HG02938 (cell line): ENCODE results near the gene CD14.
"Not testable (repeated sequence)": the region's sequence is repeated elsewhere in the genome, so short reads cannot be mapped to it uniquely, and the experiment has no call there.

Source experiments
- ATAC-seq: cut with Tn5 transposase; IDR thresholded peaks from one replicate; pipeline ENCODE4 v1.9.1; 2021; ENCODE audit warnings: mild to moderate bottlenecking, moderate library complexity; ENCODE audit not compliant: unreplicated experiment

Gene CD14

DNA sequence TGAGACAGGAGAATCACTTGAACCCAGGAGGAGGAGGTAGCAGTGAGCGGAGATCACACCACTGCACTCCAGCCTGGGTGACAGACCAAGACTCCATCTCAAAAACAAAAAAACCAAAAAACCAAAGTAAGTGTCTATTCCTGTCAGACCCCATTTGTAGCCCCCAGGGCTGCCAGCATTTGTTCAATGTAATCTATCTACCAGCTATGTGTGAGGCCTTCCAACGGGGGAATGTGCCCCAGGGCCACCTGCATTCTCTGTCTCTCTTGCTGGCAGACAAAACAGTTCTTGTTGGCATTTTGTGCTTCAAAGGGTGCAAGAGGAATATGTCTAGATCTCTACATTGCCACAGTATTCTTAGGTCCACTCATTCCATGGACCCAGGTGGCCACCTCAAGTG is 34.1 kb downstream of the CD14 start:
- no peak for ATAC-seq

DNA sequence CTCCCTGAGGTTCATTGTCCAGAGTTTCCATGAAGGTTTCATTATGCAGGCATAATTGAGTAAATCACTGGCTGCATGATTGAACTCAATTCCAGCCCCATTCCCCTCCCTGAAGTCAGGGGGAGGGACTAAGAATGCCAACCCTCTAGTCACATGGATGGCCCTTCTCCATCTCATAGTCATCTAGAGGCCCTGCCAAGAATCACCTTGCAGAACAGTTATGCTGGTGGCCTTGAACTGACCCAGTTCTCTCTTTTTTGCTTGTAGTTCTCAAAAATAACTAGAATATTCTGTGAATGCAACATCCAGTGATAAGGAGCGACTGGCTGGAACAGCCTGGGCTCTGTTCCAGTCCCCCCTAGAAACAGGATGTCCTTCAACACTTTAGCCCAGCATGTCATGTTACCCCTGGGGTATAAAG is 36.6 kb downstream of the CD14 start:
- ATAC-seq: no peak

DNA sequence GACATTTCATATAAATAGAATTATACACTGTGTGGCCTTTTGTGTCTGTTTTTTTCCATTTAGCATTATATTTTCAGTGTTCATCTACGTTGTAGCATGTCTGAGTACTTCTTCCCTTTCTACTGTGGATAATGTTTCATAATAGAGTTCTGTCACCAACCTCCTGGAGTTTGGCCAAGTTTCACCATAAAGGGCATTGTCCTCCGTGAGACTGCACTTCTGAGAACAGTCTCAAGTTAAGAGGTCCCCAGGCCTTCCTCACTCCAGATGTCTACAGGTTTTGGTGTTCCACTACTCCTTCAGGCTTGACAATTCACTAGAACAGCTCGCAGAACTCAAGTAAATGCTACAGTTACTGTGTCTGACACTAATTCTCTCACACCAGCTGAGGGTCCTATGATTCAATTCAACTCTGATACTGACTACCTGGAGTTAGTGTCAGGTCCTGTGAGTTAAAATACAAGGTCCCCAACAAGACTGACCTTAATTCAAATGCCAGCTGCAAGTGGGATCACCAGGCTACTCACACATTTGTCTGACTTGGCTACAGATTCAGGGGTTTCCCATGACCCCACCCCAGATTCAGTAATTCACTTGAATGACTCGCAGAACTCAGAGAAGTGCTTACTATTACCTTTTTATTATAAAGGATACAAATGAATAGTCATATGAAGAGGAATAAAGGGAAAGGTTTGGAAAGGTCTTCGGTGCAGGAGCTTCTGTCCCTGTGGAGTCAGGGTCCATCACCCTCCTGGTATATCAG is 37.3 kb downstream of the CD14 start:
- no peak for ATAC-seq

DNA sequence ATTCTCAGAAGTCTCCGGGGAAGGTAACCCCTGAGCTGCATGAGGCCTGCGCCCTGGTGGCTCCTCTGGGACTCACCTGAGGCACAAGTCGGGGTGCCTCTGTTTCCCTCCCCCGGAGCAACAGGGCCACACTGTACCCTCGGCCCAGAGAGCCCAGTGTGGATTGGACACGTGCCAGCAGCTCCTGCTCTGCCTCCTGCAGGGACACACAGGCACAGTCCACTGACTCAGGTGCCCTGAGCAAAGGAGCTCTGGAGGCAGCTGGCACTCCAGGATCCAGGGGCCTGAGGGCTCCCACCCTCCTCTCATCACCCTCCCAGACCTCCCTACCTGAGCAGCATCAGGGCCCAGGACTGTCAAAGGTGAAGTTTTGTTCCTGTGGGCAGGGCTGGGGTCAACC is 38.8 kb downstream of the CD14 start:
- no peak for ATAC-seq

DNA sequence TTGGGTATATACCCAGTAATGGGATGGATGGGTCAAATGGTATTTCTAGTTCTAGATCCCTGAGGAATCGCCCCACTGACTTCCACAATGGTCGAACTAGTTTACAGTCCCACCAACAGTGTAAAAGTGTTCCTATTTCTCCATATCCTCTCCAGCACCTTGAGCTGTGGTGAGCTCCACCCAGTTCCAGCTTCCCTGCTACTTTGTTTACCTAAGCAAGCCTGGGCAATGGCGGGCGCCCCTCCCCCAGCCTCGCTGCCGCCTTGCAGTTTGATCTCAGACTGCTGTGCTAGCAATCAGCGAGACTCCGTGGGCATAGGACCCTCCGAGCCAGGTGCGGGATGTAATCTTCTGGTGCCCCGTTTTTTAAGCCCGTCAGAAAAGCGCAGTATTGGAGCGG is 39.9 kb downstream of the CD14 start:
- not testable (repeated sequence) for ATAC-seq

DNA sequence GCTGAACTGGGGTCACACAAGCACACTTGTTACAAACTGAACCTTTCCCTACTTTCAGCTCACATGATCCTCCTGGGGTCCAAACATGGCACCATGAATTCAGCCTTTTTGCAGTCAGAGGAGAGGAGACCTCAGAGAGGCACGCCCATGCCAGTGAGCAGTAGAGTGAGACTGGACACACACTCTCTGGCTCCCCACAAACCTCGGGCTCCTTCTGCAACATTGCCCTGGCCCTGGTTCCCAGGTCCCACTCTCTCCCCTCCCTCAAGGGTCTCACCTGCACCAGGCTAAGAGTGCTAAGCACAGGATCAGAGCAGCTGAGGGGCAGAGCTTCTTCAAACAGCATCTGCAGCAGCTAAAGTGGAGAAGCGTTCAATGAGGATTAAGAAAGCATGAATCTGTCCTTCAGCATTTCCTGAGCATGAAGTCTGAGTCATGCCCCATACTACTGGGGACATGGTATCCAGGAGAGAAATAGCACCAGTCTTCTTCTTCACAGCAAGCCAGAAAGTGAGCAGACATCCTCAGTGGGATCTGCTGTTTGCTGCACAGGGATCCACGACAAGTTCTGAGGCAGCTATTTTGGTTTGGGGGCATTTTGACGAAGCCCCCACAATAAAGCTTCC is 41.1 kb downstream of the CD14 start:
- ATAC-seq: no peak

DNA sequence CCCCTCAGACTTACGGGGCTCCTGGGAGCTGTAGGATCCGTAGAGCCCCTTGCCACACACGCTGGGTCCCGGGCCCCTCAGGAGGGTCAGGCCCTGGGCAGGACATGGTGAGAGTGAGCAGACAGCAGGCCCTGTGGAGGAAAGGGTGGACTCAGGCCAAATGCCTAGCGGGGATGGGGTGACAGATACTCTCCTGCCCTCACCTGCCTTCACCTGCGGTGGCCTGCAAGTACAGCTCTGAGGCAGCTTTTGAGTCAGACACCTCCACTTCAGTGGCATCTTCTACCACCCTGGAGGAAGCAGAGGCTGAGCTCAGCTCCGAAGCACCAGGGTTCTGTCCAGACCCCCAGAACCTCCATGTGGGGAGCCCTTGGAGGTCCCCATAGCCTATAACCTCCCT is 42.1 kb downstream of the CD14 start:
- ATAC-seq: no peak

DNA sequence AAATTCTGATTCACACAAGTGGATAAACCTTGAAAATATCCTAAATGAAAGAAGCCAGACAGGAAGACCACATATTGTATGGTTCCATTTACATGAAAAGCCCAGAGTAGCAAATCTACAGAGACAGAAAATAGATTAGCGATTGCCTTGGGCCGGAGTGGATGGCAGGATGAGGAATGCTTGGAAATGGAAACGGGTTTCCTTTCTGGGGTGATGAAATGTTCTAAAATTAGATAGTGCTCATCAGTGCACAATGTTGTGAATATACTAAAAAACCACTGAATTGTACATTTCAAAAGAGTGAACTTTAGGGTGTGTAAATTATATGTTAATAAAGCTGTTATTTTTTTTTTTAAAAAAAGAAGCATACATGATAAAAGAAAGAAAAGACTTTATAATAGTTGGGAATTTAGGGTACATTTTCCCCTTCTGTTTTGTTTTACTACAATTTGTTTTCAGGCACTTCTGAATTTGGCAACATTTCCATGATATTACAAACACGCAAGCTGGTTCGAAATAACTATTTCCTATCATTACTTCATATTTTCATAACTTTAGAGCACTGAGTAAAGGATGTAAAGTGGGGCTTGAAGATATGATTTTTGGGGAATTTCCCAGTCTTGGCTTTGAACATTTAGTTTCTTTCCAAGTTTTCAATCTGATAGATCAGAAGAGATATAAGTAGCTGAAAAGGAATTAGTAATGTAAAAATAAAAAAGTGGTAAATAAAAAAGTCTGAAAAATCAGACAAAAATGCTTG is 44.5 kb downstream of the CD14 start:
- no peak for ATAC-seq

GRCh38 chr5:140587495-140587894 is 45.5 kb downstream of the CD14 start:
- ATAC-seq: no peak
